T-helper 17 cell (primary cell): ENCODE measurements around the gene AURKAIP1. TPM values are rescaled to one million over a fixed set of nuclear protein-coding genes. Genes with fewer than 3 reads are reported as not detected.

Source experiments
- ATAC-seq: fragments of 150-1000 bp; cut with Tn5 transposase; 2 replicates; pipeline ENCODE4 v1.10.0; 2021; ENCODE audit warnings: mild to moderate bottlenecking, moderate library complexity
- DNase-seq, 3 donors: peaks; one replicate each; pipeline versions ENCODE4 v3.0.0 to v3.0.0-alpha.2; 2020 to 2021
- H3K9me3 ChIP-seq: one replicate; pipeline ENCODE4 v1.7.0; 2013; ENCODE audit warnings: low read length, mild to moderate bottlenecking; ENCODE audit not compliant: control insufficient read depth, poor library complexity, severe bottlenecking
- H3K27ac Mint-ChIP-seq: one replicate; pipeline ENCODE4 v1.8.0; 2022; ENCODE audit warnings: mild to moderate bottlenecking, moderate library complexity, mixed read lengths
- H3K27me3 Mint-ChIP-seq: one replicate; pipeline ENCODE4 v1.8.0; 2022; ENCODE audit warnings: mixed read lengths
- H3K36me3 Mint-ChIP-seq: one replicate; pipeline ENCODE4 v1.8.0; 2022; ENCODE audit warnings: low read depth, mixed read lengths
- H3K4me1 Mint-ChIP-seq: one replicate; pipeline ENCODE4 v1.8.0; 2022; ENCODE audit warnings: mild to moderate bottlenecking, mixed read lengths
- H3K4me3 Mint-ChIP-seq: one replicate; pipeline ENCODE4 v1.8.0; 2022; ENCODE audit warnings: mild to moderate bottlenecking, moderate library complexity, mixed read lengths
- total RNA-seq, 4 donors: library from RNA in 2 of 4; stranded (reverse) in 2 of 4; gene quantifications; one replicate each; pipeline ENCODE4 v1.2.3 and lab custom pipeline; 2022 to 2026

AURKAIP1 gene
- total RNA-seq, 2 donors from 2014 or later: 58.3 to 62.6 TPM

- Mint-ChIP-seq H3K36me3 (no peaks in the 10 kb centered on the region), H3K4me3 (no peak overlapping the region), H3K27ac (no peak overlapping the region), H3K4me1 (peaks cover 2% of the 10 kb centered on the region), H3K27me3 (no peaks in the 10 kb centered on the region)
- H3K9me3 ChIP-seq: no peaks in the 10 kb centered on the region
- no peak for ATAC-seq
- DNase-seq: no peak
Observed at GRCh38 chr1:1340791-1341548, 34.0 kb downstream of the AURKAIP1 start.

GRCh38 chr1:1340185-1340584 is 34.8 kb downstream of the AURKAIP1 start:
- no peaks in the 10 kb centered on the region for H3K9me3 ChIP-seq
- H3K4me1 Mint-ChIP-seq: peaks cover 2% of the 10 kb centered on the region
- ATAC-seq (no peak), DNase-seq (no peak)
- no peak overlapping the region for H3K27ac Mint-ChIP-seq
- no peaks in the 10 kb centered on the region for H3K27me3 Mint-ChIP-seq
- H3K36me3 Mint-ChIP-seq: no peaks in the 10 kb centered on the region
- H3K4me3 Mint-ChIP-seq: no peak overlapping the region

- ATAC-seq (no peak), DNase-seq (no peak)
- no peaks in the 10 kb centered on the region for H3K36me3 Mint-ChIP-seq
- H3K27me3 Mint-ChIP-seq: no peaks in the 10 kb centered on the region
- no peaks in the 10 kb centered on the region for H3K9me3 ChIP-seq
- peaks cover 5% of the 10 kb centered on the region for H3K4me1 Mint-ChIP-seq
- H3K4me3 Mint-ChIP-seq: no peak overlapping the region
- H3K27ac Mint-ChIP-seq: no peak overlapping the region
Observed at GRCh38 chr1:1338278-1338677, 36.7 kb downstream of the AURKAIP1 start.

- Mint-ChIP-seq H3K4me3 (no peak overlapping the region), H3K4me1 (peaks cover 4% of the 10 kb centered on the region), H3K36me3 (no peaks in the 10 kb centered on the region), H3K27ac (no peak overlapping the region), H3K27me3 (no peaks in the 10 kb centered on the region)
- ATAC-seq: peak; percentile 74
- H3K9me3 ChIP-seq: no peaks in the 10 kb centered on the region
- DNase-seq: no peak
Observed at GRCh38 chr1:1337793-1338147, 37.2 kb downstream of the AURKAIP1 start.

GRCh38 chr1:1336931-1337792 is 37.8 kb downstream of the AURKAIP1 start:
- ATAC-seq (no peak), DNase-seq (no peak)
- Mint-ChIP-seq H3K36me3 (no peaks in the 10 kb centered on the region), H3K4me1 (peaks cover 3% of the 10 kb centered on the region), H3K4me3 (no peak overlapping the region), H3K27ac (no peak overlapping the region), H3K27me3 (no peaks in the 10 kb centered on the region)
- H3K9me3 ChIP-seq: no peaks in the 10 kb centered on the region

- Mint-ChIP-seq H3K27me3 (no peaks in the 10 kb centered on the region), H3K4me3 (no peak overlapping the region), H3K27ac (no peak overlapping the region), H3K4me1 (peaks cover 3% of the 10 kb centered on the region), H3K36me3 (no peaks in the 10 kb centered on the region)
- ATAC-seq (no peak), DNase-seq (no peak)
- no peaks in the 10 kb centered on the region for H3K9me3 ChIP-seq
Observed at GRCh38 chr1:1336446-1336845, 38.6 kb downstream of the AURKAIP1 start.

GRCh38 chr1:1335792-1336248 is 39.2 kb downstream of the AURKAIP1 start:
- H3K27ac Mint-ChIP-seq: no peak overlapping the region

GRCh38 chr1:1335283-1335682 is 39.7 kb downstream of the AURKAIP1 start:
- Mint-ChIP-seq H3K27ac (no peak overlapping the region), H3K4me1 (peaks cover 3% of the 10 kb centered on the region), H3K36me3 (no peaks in the 10 kb centered on the region), H3K27me3 (no peaks in the 10 kb centered on the region), H3K4me3 (no peak overlapping the region)
- ATAC-seq (no peak), DNase-seq (no peak)
- H3K9me3 ChIP-seq: no peaks in the 10 kb centered on the region

More at GRCh38 chr1:1335792-1336248, 39.2 kb downstream of the AURKAIP1 start:
- no peaks in the 10 kb centered on the region for H3K9me3 ChIP-seq
- no peak for ATAC-seq
- H3K27me3 Mint-ChIP-seq: no peaks in the 10 kb centered on the region
- no peaks in the 10 kb centered on the region for H3K36me3 Mint-ChIP-seq
- DNase-seq: no peak
- H3K4me3 Mint-ChIP-seq: no peak overlapping the region
- H3K4me1 Mint-ChIP-seq: peaks cover 3% of the 10 kb centered on the region

GRCh38 chr1:1334835-1335234 is 40.2 kb downstream of the AURKAIP1 start:
- H3K4me1 Mint-ChIP-seq: peaks cover 3% of the 10 kb centered on the region

GRCh38 chr1:1333551-1334241 is 41.3 kb downstream of the AURKAIP1 start:
- H3K4me3 Mint-ChIP-seq: no peak overlapping the region
- no peak overlapping the region for H3K27ac Mint-ChIP-seq
- ATAC-seq (no peak), DNase-seq (no peak)
- no peaks in the 10 kb centered on the region for H3K36me3 Mint-ChIP-seq
- H3K9me3 ChIP-seq: no peaks in the 10 kb centered on the region
- peaks cover 3% of the 10 kb centered on the region for H3K4me1 Mint-ChIP-seq
- H3K27me3 Mint-ChIP-seq: no peaks in the 10 kb centered on the region

More at GRCh38 chr1:1334835-1335234, 40.2 kb downstream of the AURKAIP1 start:
- DNase-seq (no peak), ATAC-seq (no peak)
- no peaks in the 10 kb centered on the region for H3K9me3 ChIP-seq
- H3K36me3 Mint-ChIP-seq: no peaks in the 10 kb centered on the region
- no peaks in the 10 kb centered on the region for H3K27me3 Mint-ChIP-seq
- H3K27ac Mint-ChIP-seq: no peak overlapping the region
- no peak overlapping the region for H3K4me3 Mint-ChIP-seq

GRCh38 chr1:1332774-1333480 is 42.1 kb downstream of the AURKAIP1 start:
- DNase-seq (no peak), ATAC-seq (no peak)
- Mint-ChIP-seq H3K27ac (no peak overlapping the region), H3K4me1 (peaks cover 3% of the 10 kb centered on the region), H3K4me3 (no peak overlapping the region), H3K36me3 (no peaks in the 10 kb centered on the region), H3K27me3 (no peaks in the 10 kb centered on the region)
- no peaks in the 10 kb centered on the region for H3K9me3 ChIP-seq

- Mint-ChIP-seq H3K27ac (no peak overlapping the region), H3K36me3 (no peaks in the 10 kb centered on the region), H3K4me3 (no peak overlapping the region), H3K27me3 (no peaks in the 10 kb centered on the region), H3K4me1 (peaks cover 3% of the 10 kb centered on the region)
- ATAC-seq (no peak), DNase-seq (no peak)
- H3K9me3 ChIP-seq: no peaks in the 10 kb centered on the region
Observed at GRCh38 chr1:1332031-1332755, 42.8 kb downstream of the AURKAIP1 start.
